NCI-H146 treated with DMSO at 0.1 percent for 48 hours (cell line): ENCODE measurements around the gene RSPH1.

ENCODE experiments used
- DNase-seq: peaks from one replicate; lab custom pipeline; 2025; ENCODE audit not compliant: unreplicated experiment; lab: John Stamatoyannopoulos, UW

RSPH1 gene

GRCh38 chr21:42496120-42496838, at the start of gene RSPH1:
TSS of gene RSPH1 (minus strand) at chr21:42496224. CDS start at chr21:42496186, 38 bp downstream.
- DNase-seq = peak; percentile 93

- DNase-seq = no peak
Measured at GRCh38 chr21:42545745-42546144, 49.7 kb upstream of the RSPH1 start.

- no peak for DNase-seq
Measured at GRCh38 chr21:42545317-42545716, 49.3 kb upstream of the RSPH1 start.

GRCh38 chr21:42544544-42544943, 48.5 kb upstream of the RSPH1 start:
- DNase-seq = no peak

- no peak for DNase-seq
Measured at GRCh38 chr21:42543106-42543847, 47.3 kb upstream of the RSPH1 start.

- no peak for DNase-seq
Measured at GRCh38 chr21:42542596-42542995, 46.6 kb upstream of the RSPH1 start.

- no peak for DNase-seq
Measured at GRCh38 chr21:42542196-42542595, 46.2 kb upstream of the RSPH1 start.

- no peak for DNase-seq
Measured at GRCh38 chr21:42541618-42542017, 45.6 kb upstream of the RSPH1 start.

- DNase-seq = no peak
Measured at GRCh38 chr21:42541174-42541573, 45.1 kb upstream of the RSPH1 start.

- no peak for DNase-seq
Measured at GRCh38 chr21:42540396-42540795, 44.4 kb upstream of the RSPH1 start.

GRCh38 chr21:42539931-42540343, 43.9 kb upstream of the RSPH1 start:
- no peak for DNase-seq

GRCh38 chr21:42539342-42539741, 43.3 kb upstream of the RSPH1 start:
- DNase-seq = no peak

GRCh38 chr21:42538479-42539275, 42.7 kb upstream of the RSPH1 start:
- DNase-seq = peak; percentile 47

GRCh38 chr21:42537106-42537742, 41.2 kb upstream of the RSPH1 start:
- no peak for DNase-seq

- no peak for DNase-seq
Measured at GRCh38 chr21:42536601-42537000, 40.6 kb upstream of the RSPH1 start.

GRCh38 chr21:42535602-42536171, 39.7 kb upstream of the RSPH1 start:
- DNase-seq = no peak

GRCh38 chr21:42534421-42535378, 38.7 kb upstream of the RSPH1 start:
- no peak for DNase-seq

GRCh38 chr21:42533963-42534355, 37.9 kb upstream of the RSPH1 start:
- DNase-seq = no peak

GRCh38 chr21:42533306-42533962, 37.4 kb upstream of the RSPH1 start:
- no peak for DNase-seq
